ENCODE results near the gene EFCAB6. TPM values are rescaled to one million over a fixed set of nuclear protein-coding genes. Genes with fewer than 3 reads are reported as not detected.

EFCAB6 gene
- total and polyA plus RNA-seq, 2 of the 13 experiments (the other 11 are each of a cell fraction or from before 2014, with no cell fraction given): not detected

DNA sequence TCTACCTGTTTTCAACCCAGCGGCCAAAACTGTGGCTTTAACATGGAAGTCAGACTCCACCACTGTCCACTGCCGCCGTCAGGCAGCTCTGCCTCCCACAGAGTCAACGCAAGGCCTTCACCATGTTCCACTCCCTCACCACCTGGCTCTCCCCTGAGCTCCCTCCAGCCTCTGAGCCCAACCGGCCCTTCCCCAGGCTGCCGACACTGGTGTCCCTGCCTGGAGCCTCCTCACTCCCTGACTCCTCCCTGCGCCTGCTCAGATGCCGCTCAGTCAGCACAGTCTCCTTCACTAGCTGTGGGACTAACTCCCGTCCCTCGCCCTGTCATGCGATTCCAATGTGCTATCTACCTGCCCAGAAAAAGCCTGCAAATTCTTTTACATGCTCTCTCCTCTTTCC is 33.9 kb upstream of the EFCAB6 start:
- in situ Hi-C loops (cut with HindIII; ENCODE audit: extremely low pct_ligation_motif_present, low pct_unique_long_range_greater_than_20kb): no loop called here
- Histone ChIP-seq H3K27me3 (ENCODE audit: control insufficient read depth in 1 of 2, insufficient read depth in 2 of 2, low read length in 2 of 2) (peaks cover 9 to 67% of the 10 kb centered on the region in 2 experiments; a peak in 3 of 5 replicates), H3K27ac (ENCODE audit: extremely low read length, insufficient read depth, low read length) (no peak overlapping the region), H3K79me2 (ENCODE audit: insufficient read depth, low read length) (no peaks in the 10 kb centered on the region), H2AFZ (ENCODE audit: low read length) (no peak overlapping the region), H3K4me2 (ENCODE audit: low read depth, low read length) (no peak overlapping the region), H3K36me3 (replicated peaks in 1 of 2; ENCODE audit: control insufficient read depth in 1 of 2, insufficient read depth in 2 of 2, low read length in 2 of 2) (no peaks in the 10 kb centered on the region), H3K9me3 (ENCODE audit: low read length) (no peaks in the 10 kb centered on the region), H3K9ac (ENCODE audit: insufficient read depth, low read depth, low read length) (no peak overlapping the region), H3K4me3 (replicated peaks in 1 of 3; ENCODE audit: insufficient read depth in 1 of 3, low read depth in 2 of 3, low read length in 3 of 3) (no peak overlapping the region), H3K4me1 (ENCODE audit: insufficient read depth, low read length) (no peaks in the 10 kb centered on the region), H4K20me1 (ENCODE audit: insufficient read depth, low read length) (no peaks in the 10 kb centered on the region)
- 36% methylated on average over 11 of the region's 11 CpGs for whole genome bisulfite sequencing (ENCODE audit: low lambda C conversion rate)
- ChIA-PET POLR2A (no interaction called here), CTCF (ENCODE audit: low intra/inter-chr PET ratio, low total read pairs) (no interaction called here)
- BruUV-seq (replicated peaks): no TSS peak
- intact Hi-C loops (cut with micrococcal nuclease; ENCODE audit: unreplicated experiment): no loop called here
- ATAC-seq: no peak
- no peak for TF ChIP-seq GABPA (IDR thresholded peaks at IDR 0.05; ENCODE audit: low read depth, low read length)
- TF ChIP-seq GABPA (CRISPR knock-in tag; IDR thresholded peaks at IDR 0.05; ENCODE audit: low read depth): no peak
- no peak for TF ChIP-seq ATF7 (IDR thresholded peaks at IDR 0.05)
- no peak for TF ChIP-seq ATF7 (CRISPR knock-in tag; IDR thresholded peaks at IDR 0.05)
- no peak for TF ChIP-seq SMARCC2 (IDR thresholded peaks at IDR 0.05)
- no peak for TF ChIP-seq ZNF543 (CRISPR knock-in tag; IDR thresholded peaks at IDR 0.05)
- no peak for TF ChIP-seq KMT2A (CRISPR knock-in tag; IDR thresholded peaks at IDR 0.05)
- TF ChIP-seq PRMT3 (CRISPR knock-in tag; IDR thresholded peaks at IDR 0.05; ENCODE audit: borderline replicate concordance, low read depth): no peak
- TF ChIP-seq LCORL (IDR thresholded peaks at IDR 0.05): no peak
- TF ChIP-seq LCORL (CRISPR knock-in tag; IDR thresholded peaks at IDR 0.05): no peak
- no peak for TF ChIP-seq MAFF (IDR thresholded peaks at IDR 0.05; ENCODE audit: low read depth, low read length)
- DNase-seq (ENCODE audit: low spot score): no peak
- no peak for FAIRE-seq

All from HepG2 (cell line).